Type B pancreatic cell (in vitro differentiated cells): Measurements from ENCODE around the gene KRT16. TPM values are rescaled to one million over a fixed set of nuclear protein-coding genes. Genes with fewer than 3 reads are reported as not detected.

Experiments
- DNase-seq: peaks from one replicate; pipeline ENCODE4 v3.0.0; 2021; ENCODE audit warnings: mixed read lengths; ENCODE audit not compliant: unreplicated experiment; ENCODE audit errors: extremely low spot score
- H3K27ac Mint-ChIP-seq: 2 replicates; pipeline ENCODE4 v1.8.0; 2021; ENCODE audit warnings: mild to moderate bottlenecking, mixed read lengths
- H3K27me3 Mint-ChIP-seq: 2 replicates; pipeline ENCODE4 v1.8.0; 2021; ENCODE audit warnings: mixed read lengths
- H3K36me3 Mint-ChIP-seq: 2 replicates; pipeline ENCODE4 v1.8.0; 2021; ENCODE audit warnings: mixed read lengths
- H3K4me1 Mint-ChIP-seq: one replicate; pipeline ENCODE4 v1.8.0; 2021; ENCODE audit warnings: mixed read lengths; ENCODE audit not compliant: unreplicated experiment
- H3K4me3 Mint-ChIP-seq: 2 replicates; pipeline ENCODE4 v1.8.0; 2021; ENCODE audit warnings: mild to moderate bottlenecking, mixed read lengths
- H3K9me3 Mint-ChIP-seq: 2 replicates; pipeline ENCODE4 v1.8.0; 2021; ENCODE audit warnings: mixed read lengths
- CTCF ChIP-seq: fragments of 200-600 bp; sonication (generic); conservative IDR thresholded peaks from 2 replicates; pipeline ENCODE4 v1.5.0; 2021; ENCODE audit warnings: antibody characterized with exemption, mild to moderate bottlenecking
- total RNA-seq: library from RNA; stranded (reverse); gene quantifications from 2 replicates; pipeline ENCODE4 v1.2.1, GENCODE V29; 2021; ENCODE audit warnings: low replicate concordance

The KRT16 gene
- total RNA-seq, 1 donor from 2014 or later, result 1.5 TPM

- Mint-ChIP-seq H3K27ac (no peak overlapping the region), H3K4me1 (no peaks in the 10 kb centered on the region), H3K9me3 (no peaks in the 10 kb centered on the region), H3K36me3 (no peaks in the 10 kb centered on the region), H3K4me3 (no peak overlapping the region), H3K27me3 (peaks cover 2% of the 10 kb centered on the region)
- DNase-seq, result no peak
- no peak for TF ChIP-seq CTCF
These were observed 17.0 kb downstream of the KRT16 start for GRCh38 chr17:41595585-41595984.

DNA sequence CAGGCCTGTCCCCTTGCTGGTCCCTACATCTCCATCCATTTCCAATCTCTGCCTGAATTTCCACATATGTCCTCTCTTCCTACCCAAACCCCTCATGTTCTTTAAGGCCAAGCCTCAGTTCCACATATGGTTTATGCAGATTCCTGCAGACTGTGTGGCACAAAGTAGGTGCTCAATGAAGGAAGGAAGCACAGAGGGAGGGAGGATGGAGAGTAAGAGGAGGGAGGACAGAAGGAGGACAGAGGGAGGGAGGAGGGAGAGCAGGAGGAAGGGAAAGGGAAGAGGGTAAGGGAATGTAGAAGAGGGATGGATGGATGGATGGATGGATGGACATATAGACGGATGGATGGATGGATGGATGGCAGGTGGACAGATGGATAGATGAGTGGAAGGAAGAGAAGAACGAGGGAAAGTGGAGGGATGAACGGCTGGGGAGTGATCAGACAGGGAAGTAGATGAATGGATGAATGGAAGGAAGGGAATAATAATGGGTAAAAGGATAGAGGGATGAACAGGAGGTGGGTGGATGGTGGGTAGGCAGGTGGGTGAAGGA lies 18.1 kb downstream of the KRT16 start:
- TF ChIP-seq CTCF, result no peak
- H3K4me3 Mint-ChIP-seq, result no peak overlapping the region
- no peaks in the 10 kb centered on the region for H3K4me1 Mint-ChIP-seq
- no peaks in the 10 kb centered on the region for H3K36me3 Mint-ChIP-seq
- no peak overlapping the region for H3K27ac Mint-ChIP-seq
- no peak for DNase-seq
- no peaks in the 10 kb centered on the region for H3K9me3 Mint-ChIP-seq
- peaks cover 2% of the 10 kb centered on the region for H3K27me3 Mint-ChIP-seq

DNA sequence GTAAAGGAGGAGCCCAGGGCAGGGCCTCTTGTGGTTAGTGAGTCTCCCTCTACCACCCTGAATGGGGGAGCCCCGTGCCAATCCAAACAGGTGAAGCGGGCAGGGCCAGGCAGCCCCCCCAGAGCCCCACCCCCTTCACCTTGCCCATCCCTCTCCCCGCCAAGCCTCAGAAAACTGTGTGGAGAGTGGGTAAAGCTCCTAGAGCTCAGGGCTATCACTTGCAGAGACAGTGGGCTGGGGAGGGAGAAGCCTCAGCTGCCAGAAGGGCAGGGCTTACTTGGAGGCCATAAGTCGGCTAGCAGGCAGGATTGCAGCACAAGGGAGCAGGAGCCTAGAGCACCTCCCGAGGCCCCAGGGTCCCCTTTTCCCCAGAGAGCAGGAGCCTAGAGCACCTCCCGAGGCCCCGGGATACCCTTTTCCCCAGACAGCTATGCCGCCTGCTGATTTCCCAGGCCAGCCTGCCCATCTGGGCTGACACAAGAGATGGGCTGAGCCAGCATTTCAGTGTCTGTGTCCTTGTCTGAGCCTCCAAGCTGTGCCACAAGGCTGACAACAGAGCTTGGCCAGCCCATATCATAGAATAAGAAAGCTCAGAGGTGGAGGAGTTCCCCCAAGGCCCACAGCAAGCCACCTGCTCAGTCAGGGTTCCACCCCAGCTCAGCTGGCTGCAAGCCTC lies 19.1 kb downstream of the KRT16 start:
- Mint-ChIP-seq H3K36me3 (no peaks in the 10 kb centered on the region), H3K4me1 (no peaks in the 10 kb centered on the region), H3K27ac (no peak overlapping the region), H3K4me3 (no peak overlapping the region), H3K27me3 (peaks cover 2% of the 10 kb centered on the region), H3K9me3 (no peaks in the 10 kb centered on the region)
- DNase-seq, result no peak
- no peak for TF ChIP-seq CTCF

DNA sequence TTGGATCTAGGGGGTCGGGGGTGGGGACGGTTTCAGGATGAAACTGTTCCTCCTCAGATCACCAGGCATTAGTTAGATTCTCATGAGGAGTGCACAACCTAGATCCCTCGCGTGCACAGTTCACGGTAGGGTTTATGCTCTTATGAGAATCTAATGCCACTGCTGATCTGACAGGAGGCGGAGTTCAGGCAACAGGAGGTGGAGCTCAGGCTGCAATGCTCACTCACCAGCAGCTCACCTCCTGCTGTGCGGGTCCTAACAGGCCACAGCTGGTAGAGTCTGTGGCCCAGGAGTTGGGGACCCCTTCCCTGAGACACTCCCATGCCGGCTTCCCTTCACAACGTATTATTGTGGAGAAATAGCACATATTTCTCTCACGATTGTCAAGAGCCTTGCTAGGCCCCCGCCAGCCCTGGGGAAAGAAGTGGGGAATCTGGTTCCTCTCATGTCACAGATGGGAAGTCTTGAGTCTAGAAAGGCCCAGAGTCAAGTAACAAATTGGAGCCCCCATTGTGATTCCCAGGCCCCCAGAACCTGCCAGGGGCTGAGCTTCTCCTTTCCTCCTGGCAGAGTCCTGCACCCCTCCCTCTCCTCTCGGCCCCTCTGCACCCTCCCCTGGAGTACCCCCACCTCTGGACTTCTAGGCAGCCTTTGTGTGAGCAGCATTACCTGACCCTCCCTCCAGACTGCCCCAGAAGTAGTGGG lies 19.8 kb downstream of the KRT16 start:
- no peaks in the 10 kb centered on the region for H3K4me1 Mint-ChIP-seq
- no peaks in the 10 kb centered on the region for H3K36me3 Mint-ChIP-seq
- H3K9me3 Mint-ChIP-seq, result no peaks in the 10 kb centered on the region
- H3K4me3 Mint-ChIP-seq, result no peak overlapping the region
- DNase-seq, result no peak
- H3K27me3 Mint-ChIP-seq, result peaks cover 2% of the 10 kb centered on the region
- no peak for TF ChIP-seq CTCF
- no peak overlapping the region for H3K27ac Mint-ChIP-seq

DNA sequence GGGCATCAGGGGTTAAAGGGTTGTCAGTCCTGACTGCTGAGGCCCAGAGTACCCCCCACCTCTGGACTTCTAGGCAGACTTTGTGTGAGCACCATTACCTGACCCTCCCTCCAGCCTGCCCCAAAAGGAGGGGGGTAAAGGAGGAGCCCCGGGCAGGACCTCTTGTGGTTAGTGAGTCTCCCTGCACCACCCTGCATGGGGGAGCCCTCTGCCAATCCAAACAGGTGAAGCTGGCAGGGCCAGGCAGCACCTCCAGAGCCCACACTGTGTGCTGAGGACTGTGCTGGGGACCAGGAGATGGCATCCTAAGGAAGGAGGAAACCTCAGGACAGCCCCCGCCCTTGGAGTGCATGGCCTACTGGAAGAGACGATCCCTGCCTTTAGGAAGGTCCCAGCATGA lies 23.3 kb downstream of the KRT16 start:
- no peaks in the 10 kb centered on the region for H3K9me3 Mint-ChIP-seq
- H3K4me3 Mint-ChIP-seq, result no peak overlapping the region
- no peak overlapping the region for H3K27ac Mint-ChIP-seq
- no peak for TF ChIP-seq CTCF
- no peaks in the 10 kb centered on the region for H3K4me1 Mint-ChIP-seq
- no peaks in the 10 kb centered on the region for H3K36me3 Mint-ChIP-seq
- peaks cover 2% of the 10 kb centered on the region for H3K27me3 Mint-ChIP-seq
- DNase-seq, result no peak
